Natural killer cell (primary cell): ENCODE data around the gene SULF2. TPM values are rescaled to one million over a fixed set of nuclear protein-coding genes. Genes with fewer than 3 reads are reported as not detected.

Experiments
- ATAC-seq, 3 donors: fragments of 150-1000 bp in 2 of 3; fragments of 200-7000 bp in 1 of 3; cut with Tn5 transposase; 1 replicate in 1 of 3; 2 replicates in 2 of 3; pipeline ENCODE4 v1.10.0; 2021; ENCODE audit warnings: mild to moderate bottlenecking in 2 of 3, moderate library complexity in 2 of 3
- DNase-seq, 2 donors: peaks; one replicate each; pipeline versions ENCODE4 v3.0.0 to v3.0.0-alpha.2; 2013 to 2021; ENCODE audit warnings: mixed read lengths in 1 of 2
- H3K27ac ChIP-seq: one replicate; pipeline ENCODE4 v1.5.1; 2013; ENCODE audit warnings: mild to moderate bottlenecking, low read length
- H3K27me3 ChIP-seq: one replicate; pipeline ENCODE4 v1.6.1; 2013; ENCODE audit warnings: low read length; ENCODE audit not compliant: control insufficient read depth, insufficient read depth
- H3K36me3 ChIP-seq: one replicate; pipeline ENCODE4 v1.6.1; 2013; ENCODE audit warnings: low read length; ENCODE audit not compliant: control insufficient read depth, insufficient read depth
- H3K4me1 ChIP-seq: one replicate; pipeline ENCODE4 v1.6.1; 2013; ENCODE audit warnings: low read length; ENCODE audit not compliant: control insufficient read depth, insufficient read depth
- H3K4me3 ChIP-seq: one replicate; pipeline ENCODE4 v1.5.1; 2013; ENCODE audit warnings: low read length
- H3K9me3 ChIP-seq: one replicate; pipeline ENCODE4 v1.6.1; 2013; ENCODE audit warnings: low read length; ENCODE audit not compliant: control insufficient read depth, insufficient read depth
- H3K27ac Mint-ChIP-seq, 2 donors: one replicate each; pipeline ENCODE4 v1.8.0; 2022; ENCODE audit warnings: mild to moderate bottlenecking in 2 of 2, mixed read lengths in 2 of 2, moderate library complexity in 1 of 2
- H3K27me3 Mint-ChIP-seq, 2 donors: one replicate each; pipeline ENCODE4 v1.8.0; 2022; ENCODE audit warnings: low read depth in 2 of 2, mixed read lengths in 2 of 2
- H3K36me3 Mint-ChIP-seq: one replicate; pipeline ENCODE4 v1.8.0; 2022; ENCODE audit warnings: mixed read lengths
- H3K4me1 Mint-ChIP-seq, 2 donors: one replicate each; pipeline ENCODE4 v1.8.0; 2022; ENCODE audit warnings: mixed read lengths in 2 of 2
- H3K4me3 Mint-ChIP-seq: one replicate; pipeline ENCODE4 v1.8.0; 2022; ENCODE audit warnings: mild to moderate bottlenecking, moderate library complexity, mixed read lengths
- H3K9me3 Mint-ChIP-seq, 2 donors: one replicate each; pipeline ENCODE4 v1.8.0; 2022; ENCODE audit warnings: mixed read lengths in 2 of 2
- CTCF ChIP-seq: fragments of 200-600 bp; IDR thresholded peaks from one replicate; pipeline ENCODE4 v1.8.0; 2022; ENCODE audit warnings: antibody characterized with exemption
- WGBS: methylation state at CpG from one replicate; pipeline ENCODE4 v1.1.7; 2013; ENCODE audit warnings: missing lambda C conversion rate; ENCODE audit not compliant: insufficient coverage; 5-methylcytosine and 5-hydroxymethylcytosine counted together
- intact Hi-C: fragments of 100-400 bp; cut with micrococcal nuclease; formaldehyde crosslinking; loops from one replicate; pipeline ENCODE4 v1.14.2; 2022
- total RNA-seq, 4 donors: library from RNA; stranded (reverse); fragments of 120-200 nt in 1 of 4; gene quantifications; one replicate each; pipeline versions ENCODE4 v1.2.3 to v1.2.4, GENCODE V29; 2013 to 2022

The SULF2 gene
- total RNA-seq, 3 donors from 2014 or later (not counting 1 experiment from before 2014, with no cell fraction given) = 8.1 to 48.7 (median 12.3) TPM

- H3K9me3 ChIP-seq = no peaks in the 10 kb centered on the region
- Mint-ChIP-seq H3K4me1 (peaks cover 0 to 7% of the 10 kb centered on the region in 2 donors), H3K27ac (peak overlapping the region in 1 of 2 donors; percentile 49), H3K36me3 (peaks cover 3% of the 10 kb centered on the region), H3K9me3 (no peaks in the 10 kb centered on the region), H3K4me3 (no peak overlapping the region), H3K27me3 (no peaks in the 10 kb centered on the region)
- ATAC-seq = no peak
- H3K4me1 ChIP-seq = no peaks in the 10 kb centered on the region
- peaks cover 53% of the 10 kb centered on the region for H3K36me3 ChIP-seq
- no peak for TF ChIP-seq CTCF
- no CpG with 5 or more reads among the region's 2 CpGs for WGBS
- DNase-seq = no peak
- H3K4me3 ChIP-seq = no peak overlapping the region
- no peak overlapping the region for H3K27ac ChIP-seq
- intact Hi-C loops = no loop called here
- H3K27me3 ChIP-seq = no peaks in the 10 kb centered on the region
Observed at GRCh38 chr20:47656318-47656717, 129.0 kb downstream of the SULF2 start.

- ATAC-seq (no peak), DNase-seq (no peak)
- peak overlapping the region in 1 of 2 donors; percentile 49 for H3K27ac Mint-ChIP-seq
- H3K27ac ChIP-seq = no peak overlapping the region
- no peaks in the 10 kb centered on the region for H3K27me3 ChIP-seq
- no peaks in the 10 kb centered on the region for H3K9me3 Mint-ChIP-seq
- H3K4me1 Mint-ChIP-seq = peaks cover 0 to 7% of the 10 kb centered on the region in 2 donors
- no peak overlapping the region for H3K4me3 Mint-ChIP-seq
- H3K4me1 ChIP-seq = no peaks in the 10 kb centered on the region
- no peaks in the 10 kb centered on the region for H3K9me3 ChIP-seq
- no peak for TF ChIP-seq CTCF
- H3K4me3 ChIP-seq = no peak overlapping the region
- intact Hi-C loops = no loop called here
- no peaks in the 10 kb centered on the region for H3K27me3 Mint-ChIP-seq
- H3K36me3 ChIP-seq = peaks cover 60% of the 10 kb centered on the region
- H3K36me3 Mint-ChIP-seq = peaks cover 9% of the 10 kb centered on the region
Observed at GRCh38 chr20:47655635-47656034, 129.6 kb downstream of the SULF2 start.

- Histone ChIP-seq H3K4me1 (no peaks in the 10 kb centered on the region), H3K27me3 (no peaks in the 10 kb centered on the region), H3K27ac (no peak overlapping the region), H3K4me3 (no peak overlapping the region), H3K36me3 (peaks cover 66% of the 10 kb centered on the region), H3K9me3 (no peaks in the 10 kb centered on the region)
- TF ChIP-seq CTCF = no peak
- DNase-seq (no peak), ATAC-seq (no peak)
- Mint-ChIP-seq H3K27me3 (no peaks in the 10 kb centered on the region), H3K4me3 (no peak overlapping the region), H3K4me1 (peaks cover 0 to 7% of the 10 kb centered on the region in 2 donors), H3K36me3 (peaks cover 9% of the 10 kb centered on the region), H3K27ac (no peak overlapping the region), H3K9me3 (no peaks in the 10 kb centered on the region)
- intact Hi-C loops = no loop called here
- WGBS = no CpG with 5 or more reads among the region's 1 CpG
Observed at GRCh38 chr20:47654370-47654769, 130.9 kb downstream of the SULF2 start.

GRCh38 chr20:47653869-47654268 is 131.4 kb downstream of the SULF2 start:
- Histone ChIP-seq H3K36me3 (peaks cover 71% of the 10 kb centered on the region), H3K9me3 (no peaks in the 10 kb centered on the region), H3K27me3 (no peaks in the 10 kb centered on the region), H3K4me3 (no peak overlapping the region), H3K27ac (no peak overlapping the region), H3K4me1 (no peaks in the 10 kb centered on the region)
- H3K9me3 Mint-ChIP-seq = no peaks in the 10 kb centered on the region
- no peak overlapping the region for H3K27ac Mint-ChIP-seq
- no peaks in the 10 kb centered on the region for H3K27me3 Mint-ChIP-seq
- no peak for DNase-seq
- 57% methylated on average over 2 of the region's 2 CpGs for WGBS
- TF ChIP-seq CTCF = no peak
- no peak for ATAC-seq
- H3K36me3 Mint-ChIP-seq = peaks cover 9% of the 10 kb centered on the region
- no peak overlapping the region for H3K4me3 Mint-ChIP-seq
- peaks cover 0 to 7% of the 10 kb centered on the region in 2 donors for H3K4me1 Mint-ChIP-seq
- intact Hi-C loops = no loop called here
